Umbilical cord (tissue), 2 donors: ENCODE results near the gene C1orf115. TPM values are rescaled to one million over a fixed set of nuclear protein-coding genes. Genes with fewer than 3 reads are reported as not detected.
A peak's percentile ranks its signal among the peaks of the same experiment; 100 is the strongest.
"Not testable (repeated sequence)": the region's sequence is repeated elsewhere in the genome, so short reads cannot be mapped to it uniquely, and the experiment has no call there.

Source experiments
- DNase-seq: peaks from one replicate; pipeline ENCODE4 v3.0.0-alpha.2; 2015; ENCODE audit warnings: low spot score
- total RNA-seq: library from RNA; depleted of rRNA; stranded (reverse); fragments of >200 nt; gene quantifications from one replicate; pipeline ENCODE4 v1.2.3, GENCODE V29; 2014; ENCODE audit warnings: low replicate concordance; ENCODE audit not compliant: insufficient read depth

C1orf115 gene, protein sequence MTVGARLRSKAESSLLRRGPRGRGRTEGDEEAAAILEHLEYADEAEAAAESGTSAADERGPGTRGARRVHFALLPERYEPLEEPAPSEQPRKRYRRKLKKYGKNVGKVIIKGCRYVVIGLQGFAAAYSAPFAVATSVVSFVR
- 3.4 TPM for total RNA-seq

GRCh38 chr1:220690140-220691052, at the start of gene C1orf115:
Gene C1orf115 (plus strand): TSS chr1:220690363. CDS start chr1:220690403, 40 bp downstream.
- DNase-seq: peak; percentile 47

- no peak for DNase-seq
These were observed 47.9 kb upstream of the C1orf115 start for GRCh38 chr1:220642285-220642684.

GRCh38 chr1:220652995-220653394, 37.2 kb upstream of the C1orf115 start:
- no peak for DNase-seq

DNA sequence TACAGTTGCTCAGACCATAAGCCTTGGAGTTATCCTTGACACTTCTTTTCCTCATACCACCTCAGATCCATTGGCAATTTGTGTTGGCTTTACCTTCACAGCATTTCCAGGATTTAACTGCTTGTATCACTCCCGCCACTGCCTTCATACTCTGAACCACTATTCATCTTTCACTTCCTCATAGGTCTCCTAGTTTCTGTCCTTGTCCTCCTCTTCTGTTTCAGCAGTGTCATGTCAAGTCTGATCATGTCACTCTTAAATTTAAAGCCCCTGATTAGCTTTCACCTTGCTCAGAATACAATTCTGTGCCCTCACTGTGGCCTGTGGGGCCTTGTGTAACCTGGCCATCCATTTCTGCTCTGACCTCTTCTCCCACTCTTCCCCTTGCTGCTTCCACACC, 34.7 kb upstream of the C1orf115 start:
- DNase-seq: no peak

- DNase-seq: no peak
These were observed 34.0 kb upstream of the C1orf115 start for GRCh38 chr1:220655961-220656740.

GRCh38 chr1:220666349-220666748, 23.8 kb upstream of the C1orf115 start:
- no peak for DNase-seq

DNA sequence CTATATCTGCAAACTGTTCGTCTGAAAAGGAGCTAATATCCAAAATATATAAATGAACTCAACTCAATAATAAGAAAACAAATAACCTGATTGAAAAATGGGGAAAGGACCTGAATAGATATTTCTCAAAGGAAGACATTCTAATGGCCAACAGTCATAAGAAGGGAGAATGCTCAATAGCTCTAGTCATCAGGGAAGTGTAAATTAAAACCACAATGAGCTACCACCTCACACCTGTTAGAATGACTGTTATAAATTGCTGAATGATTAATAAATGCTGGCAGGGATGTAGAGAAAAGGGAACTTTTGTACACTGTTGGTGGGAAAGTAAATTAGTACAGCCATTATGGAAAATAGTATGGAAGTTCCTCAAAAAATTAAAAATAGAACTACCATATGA, 21.2 kb upstream of the C1orf115 start:
- no peak for DNase-seq

- DNase-seq: no peak
These were observed 19.8 kb upstream of the C1orf115 start for GRCh38 chr1:220670365-220670764.

GRCh38 chr1:220673921-220674320, 16.2 kb upstream of the C1orf115 start:
- no peak for DNase-seq

DNA sequence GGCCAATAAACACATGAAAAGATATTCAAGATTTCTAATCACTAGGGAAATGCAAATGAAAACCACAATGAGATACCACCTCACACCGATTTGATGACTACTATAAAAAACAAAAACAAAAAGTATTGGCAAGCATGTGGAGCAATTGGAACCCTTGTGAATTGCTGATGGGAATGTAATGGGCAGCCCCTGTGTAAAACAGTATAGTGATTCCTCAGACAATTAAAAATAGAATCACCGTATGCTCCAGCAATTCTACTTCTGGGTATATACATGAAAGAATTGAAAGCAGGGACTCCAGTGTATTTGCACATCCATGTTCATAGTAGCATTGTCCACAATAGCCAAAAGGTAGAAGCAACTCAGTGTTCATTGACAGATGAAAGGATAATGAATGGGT, 12.9 kb upstream of the C1orf115 start:
- no peak for DNase-seq

DNA sequence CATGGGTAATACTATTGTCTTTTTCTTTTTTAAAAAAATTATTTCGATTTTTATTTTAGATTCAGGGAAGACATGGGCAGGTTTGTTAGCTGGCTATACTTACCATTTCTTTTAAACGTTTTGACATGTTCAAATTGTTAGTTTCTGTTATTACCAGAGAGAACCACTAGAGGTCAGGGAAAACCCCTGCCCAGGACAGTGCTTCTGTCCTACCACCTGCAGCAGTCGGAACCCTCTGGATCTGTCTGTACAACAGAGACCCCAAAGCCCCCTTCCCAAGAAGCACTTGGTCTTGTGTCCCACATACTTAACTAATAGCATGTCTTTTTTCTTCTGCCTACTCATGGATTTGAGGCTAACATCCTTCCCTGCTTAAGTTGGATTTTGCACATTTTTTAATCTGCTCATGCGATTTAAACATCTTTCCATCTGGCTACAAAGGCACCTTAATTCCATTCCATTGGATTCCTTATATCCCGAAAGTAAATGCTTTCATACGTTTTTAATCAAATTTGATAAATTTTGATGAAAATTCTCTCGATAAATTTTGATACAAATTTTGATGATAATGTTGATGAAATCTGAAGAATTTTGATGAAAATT, 10.0 kb upstream of the C1orf115 start:
- DNase-seq: peak; percentile 47

- DNase-seq: no peak
These were observed 8.8 kb upstream of the C1orf115 start for GRCh38 chr1:220681220-220681880.

- no peak for DNase-seq
These were observed 7.1 kb upstream of the C1orf115 start for GRCh38 chr1:220682901-220683576.

- not testable (repeated sequence) for DNase-seq
These were observed 6.4 kb upstream of the C1orf115 start for GRCh38 chr1:220683716-220684115.

DNA sequence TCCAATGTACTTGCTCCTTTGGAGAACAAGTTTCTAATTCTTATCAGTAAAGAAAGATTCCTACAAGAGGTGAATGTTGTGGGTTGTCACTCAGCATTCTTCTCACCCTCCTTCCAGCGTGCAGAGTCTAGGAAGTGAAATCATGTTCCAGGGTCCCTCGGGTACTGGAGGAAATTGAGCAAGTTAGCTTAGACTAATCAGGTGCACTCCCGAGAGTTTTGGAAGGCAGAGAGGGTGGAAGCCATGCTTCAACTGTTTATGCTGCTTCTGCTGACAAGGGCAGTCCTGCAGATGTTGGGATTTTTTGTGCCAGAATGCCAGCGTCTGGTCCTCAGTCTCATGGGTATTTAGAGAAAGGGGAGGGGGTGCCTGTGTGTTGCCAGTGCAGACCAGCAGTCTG, 5.3 kb upstream of the C1orf115 start:
- no peak for DNase-seq

- DNase-seq: no peak
These were observed 4.3 kb upstream of the C1orf115 start for GRCh38 chr1:220685879-220686278.

DNA sequence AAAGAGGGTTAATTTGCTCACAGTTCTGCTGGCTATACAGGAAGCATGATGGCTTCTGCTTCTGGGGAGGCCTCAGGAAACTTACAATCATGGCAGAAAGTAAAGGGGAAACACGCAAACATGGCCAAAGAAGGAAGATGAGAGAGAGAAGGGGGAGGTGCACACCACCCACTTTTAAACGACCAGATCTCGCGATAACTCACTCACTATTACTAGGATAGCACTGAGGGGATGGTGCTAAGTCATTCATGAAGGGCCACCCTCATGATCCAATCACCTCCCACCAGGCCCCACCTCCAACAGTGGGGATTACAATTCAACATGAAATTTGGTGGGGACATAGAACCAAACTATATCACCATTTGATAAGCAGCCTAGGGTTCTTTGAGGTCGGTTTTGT, 2.4 kb upstream of the C1orf115 start:
- no peak for DNase-seq

DNA sequence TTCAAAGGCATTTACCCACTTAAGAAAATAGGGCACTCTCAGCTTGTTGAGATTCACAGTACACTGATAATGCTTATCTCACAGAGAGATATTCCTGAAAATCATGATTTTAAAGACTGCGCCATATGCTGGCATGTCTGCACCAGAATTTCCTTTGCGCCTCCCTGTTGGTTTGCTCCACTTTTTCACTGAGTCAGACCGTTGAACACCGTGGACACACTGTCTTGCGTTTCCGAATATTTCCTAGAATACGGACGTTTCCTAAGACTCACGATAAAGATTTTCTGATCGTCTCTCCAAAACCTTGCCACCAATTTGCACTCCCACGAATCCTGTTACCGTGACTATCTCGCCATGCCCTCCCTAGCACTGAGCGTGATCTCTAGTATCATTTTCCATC, 497 bp upstream of the C1orf115 start:
- no peak for DNase-seq

DNA sequence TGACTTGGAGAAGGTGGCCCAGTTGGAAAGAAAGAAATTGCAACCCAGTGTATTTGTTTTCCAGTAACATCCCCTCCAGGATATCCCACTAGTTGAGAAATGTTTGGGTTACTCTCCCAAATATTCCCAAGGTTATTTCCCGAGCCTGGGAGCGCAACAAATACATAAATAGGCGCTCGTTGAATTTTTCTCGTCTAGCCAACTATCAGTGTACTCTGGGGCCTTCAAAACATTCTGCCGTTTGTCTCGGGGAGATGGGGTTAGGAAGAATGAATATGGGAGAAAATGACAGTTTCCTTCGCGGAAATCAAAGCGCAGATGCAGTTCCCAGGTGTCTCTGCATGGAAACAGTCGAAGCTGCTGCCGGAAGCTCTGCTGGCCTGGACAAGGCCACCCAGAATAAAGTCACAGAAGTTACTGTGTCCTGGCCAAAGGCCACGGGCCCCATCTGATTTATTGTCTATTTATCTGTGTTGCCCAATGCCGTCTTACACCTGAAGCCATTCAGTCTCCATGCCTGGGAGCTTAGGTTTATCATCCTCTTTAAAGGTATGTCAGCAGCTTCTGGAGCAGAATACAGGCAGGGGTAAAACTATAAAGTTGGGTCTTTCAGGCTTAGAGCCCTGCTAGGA, 1.0 kb downstream of the C1orf115 start:
- DNase-seq: no peak
